Measurements from ENCODE around the gene INO80D. TPM values are rescaled to one million over a fixed set of nuclear protein-coding genes. Genes with fewer than 3 reads are reported as not detected.
A peak's percentile ranks its signal among the peaks of the same experiment; 100 is the strongest.
"Not testable (repeated sequence)": the region's sequence is repeated elsewhere in the genome, so short reads cannot be mapped to it uniquely, and the experiment has no call there.

INO80D gene, protein sequence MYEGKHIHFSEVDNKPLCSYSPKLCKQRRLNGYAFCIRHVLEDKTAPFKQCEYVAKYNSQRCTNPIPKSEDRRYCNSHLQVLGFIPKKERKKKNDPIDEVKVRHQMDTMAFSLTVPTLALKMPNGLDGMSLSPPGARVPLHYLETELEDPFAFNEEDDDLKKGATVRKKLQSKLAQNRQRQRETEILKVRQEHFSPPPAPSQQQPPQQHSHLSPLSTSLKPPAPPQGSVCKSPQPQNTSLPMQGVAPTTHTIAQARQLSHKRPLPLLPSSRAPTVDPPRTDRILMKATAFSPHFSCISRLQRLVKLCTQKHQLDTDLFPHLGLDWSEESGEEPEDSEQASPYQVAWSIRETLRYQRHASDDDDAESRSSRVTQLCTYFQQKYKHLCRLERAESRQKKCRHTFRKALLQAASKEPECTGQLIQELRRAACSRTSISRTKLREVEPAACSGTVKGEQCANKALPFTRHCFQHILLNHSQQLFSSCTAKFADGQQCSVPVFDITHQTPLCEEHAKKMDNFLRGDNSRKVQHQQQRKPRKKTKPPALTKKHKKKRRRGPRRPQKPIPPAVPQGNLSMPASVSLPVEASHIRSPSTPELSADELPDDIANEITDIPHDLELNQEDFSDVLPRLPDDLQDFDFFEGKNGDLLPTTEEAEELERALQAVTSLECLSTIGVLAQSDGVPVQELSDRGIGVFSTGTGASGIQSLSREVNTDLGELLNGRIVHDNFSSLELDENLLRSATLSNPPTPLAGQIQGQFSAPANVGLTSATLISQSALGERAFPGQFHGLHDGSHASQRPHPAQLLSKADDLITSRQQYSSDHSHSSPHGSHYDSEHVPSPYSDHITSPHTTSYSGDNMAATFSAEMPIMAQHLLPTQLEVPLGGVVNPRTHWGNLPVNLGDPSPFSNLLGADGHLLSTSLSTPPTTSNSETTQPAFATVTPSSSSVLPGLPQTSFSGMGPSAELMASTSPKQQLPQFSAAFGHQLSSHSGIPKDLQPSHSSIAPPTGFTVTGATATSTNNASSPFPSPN
- 10 to 100 TPM; 59.6 to 64.7 (median 63.9) TPM for total RNA-seq
- 30.6 TPM for total RNA-seq (2013)

GRCh38 chr2:206085742-206086445 lies at the start of gene INO80D:
TSS of gene INO80D (minus strand) at chr2:206086174. CDS start at chr2:206063016, 23,158 bp downstream.
- under 1% methylated on average over 37 of the region's 39 CpGs for WGBS (ENCODE audit: insufficient coverage)
- no peaks in the 10 kb centered on the region for H3K36me3 Mint-ChIP-seq
- ATAC-seq (peak; percentile 90 to 95 (median 91)), DNase-seq (peak; percentile 76 to 91)
- Histone ChIP-seq H3K27me3 (ENCODE audit: control insufficient read depth, insufficient read depth, low read length) (no peaks in the 10 kb centered on the region), H3K4me1 (ENCODE audit: control insufficient read depth, insufficient read depth, low read length) (peaks cover 18% of the 10 kb centered on the region), H3K27ac (ENCODE audit: low read length) (peak within 1 kb of the TSS; percentile 100), H3K9me3 (ENCODE audit: control insufficient read depth, insufficient read depth, low read length) (no peaks in the 10 kb centered on the region), H3K36me3 (ENCODE audit: control insufficient read depth, insufficient read depth, low read length) (peaks cover 8% of the 10 kb centered on the region), H3K4me3 (ENCODE audit: low read length) (peak within 1 kb of the TSS; percentile 99)
- peak; percentile 55 for TF ChIP-seq CTCF (IDR thresholded peaks at IDR 0.05)
- H3K9me3 Mint-ChIP-seq: no peaks in the 10 kb centered on the region
- H3K27me3 Mint-ChIP-seq (ENCODE audit: low read depth in 2 of 2): no peaks in the 10 kb centered on the region
- peak within 1 kb of the TSS; percentile 99 for H3K4me3 Mint-ChIP-seq
- intact Hi-C loops (cut with micrococcal nuclease): loop anchor here (1.0 kb wide), 1 partner anchor 73 kb away; the partner anchor contains the start of genes EEF1B2 and NDUFS1
- peak within 1 kb of the TSS; percentile 99 for H3K27ac Mint-ChIP-seq
- H3K4me1 Mint-ChIP-seq: peaks cover 27 to 31% of the 10 kb centered on the region in 2 donors

- Mint-ChIP-seq H3K27ac (no peak overlapping the region), H3K9me3 (no peaks in the 10 kb centered on the region), H3K4me1 (no peaks in the 10 kb centered on the region), H3K27me3 (ENCODE audit: low read depth in 2 of 2) (no peaks in the 10 kb centered on the region), H3K36me3 (peaks cover 6% of the 10 kb centered on the region), H3K4me3 (no peak overlapping the region)
- intact Hi-C loops (cut with micrococcal nuclease): no loop called here
- ATAC-seq (no peak), DNase-seq (peak in 1 of 2 donors; percentile 5)
- peaks cover 72% of the 10 kb centered on the region for H3K36me3 ChIP-seq (ENCODE audit: control insufficient read depth, insufficient read depth, low read length)
- no peaks in the 10 kb centered on the region for H3K4me1 ChIP-seq (ENCODE audit: control insufficient read depth, insufficient read depth, low read length)
- TF ChIP-seq CTCF (IDR thresholded peaks at IDR 0.05): no peak
- no peak overlapping the region for H3K27ac ChIP-seq (ENCODE audit: low read length)
- no peaks in the 10 kb centered on the region for H3K9me3 ChIP-seq (ENCODE audit: control insufficient read depth, insufficient read depth, low read length)
- no peak overlapping the region for H3K4me3 ChIP-seq (ENCODE audit: low read length)
- no peaks in the 10 kb centered on the region for H3K27me3 ChIP-seq (ENCODE audit: control insufficient read depth, insufficient read depth, low read length)
Measured at GRCh38 chr2:206127656-206128055, 41.7 kb upstream of the INO80D start.

DNA sequence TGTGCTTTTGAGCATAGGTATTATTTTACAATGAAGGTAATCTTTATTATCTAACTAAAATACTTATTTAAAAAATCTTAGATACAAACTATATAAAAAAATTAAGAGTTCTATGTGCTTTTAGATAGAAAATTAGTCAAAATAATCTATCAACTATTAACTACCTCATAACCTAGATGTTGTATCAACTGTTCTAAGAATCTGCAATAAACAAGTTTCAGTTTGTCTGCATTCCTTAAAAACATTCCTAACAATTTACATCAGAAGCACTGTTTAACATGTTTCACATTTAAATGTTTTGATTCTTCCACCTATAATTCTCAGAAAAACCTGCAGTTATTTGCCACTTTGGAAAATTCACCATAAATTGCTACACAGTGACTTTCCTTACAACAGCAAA lies 39.9 kb upstream of the INO80D start:
- H3K27me3 Mint-ChIP-seq (ENCODE audit: low read depth in 2 of 2): no peaks in the 10 kb centered on the region
- H3K9me3 Mint-ChIP-seq: no peaks in the 10 kb centered on the region
- no peak overlapping the region for H3K27ac Mint-ChIP-seq
- Histone ChIP-seq H3K9me3 (ENCODE audit: control insufficient read depth, insufficient read depth, low read length) (no peaks in the 10 kb centered on the region), H3K27me3 (ENCODE audit: control insufficient read depth, insufficient read depth, low read length) (no peaks in the 10 kb centered on the region), H3K27ac (ENCODE audit: low read length) (no peak overlapping the region), H3K36me3 (ENCODE audit: control insufficient read depth, insufficient read depth, low read length) (peaks cover 71% of the 10 kb centered on the region), H3K4me1 (ENCODE audit: control insufficient read depth, insufficient read depth, low read length) (no peaks in the 10 kb centered on the region), H3K4me3 (ENCODE audit: low read length) (no peak overlapping the region)
- no peak for ATAC-seq
- intact Hi-C loops (cut with micrococcal nuclease): no loop called here
- no peak for DNase-seq
- H3K4me3 Mint-ChIP-seq: no peak overlapping the region
- TF ChIP-seq CTCF (IDR thresholded peaks at IDR 0.05): no peak
- H3K36me3 Mint-ChIP-seq: peaks cover 16% of the 10 kb centered on the region
- H3K4me1 Mint-ChIP-seq: no peaks in the 10 kb centered on the region

DNA sequence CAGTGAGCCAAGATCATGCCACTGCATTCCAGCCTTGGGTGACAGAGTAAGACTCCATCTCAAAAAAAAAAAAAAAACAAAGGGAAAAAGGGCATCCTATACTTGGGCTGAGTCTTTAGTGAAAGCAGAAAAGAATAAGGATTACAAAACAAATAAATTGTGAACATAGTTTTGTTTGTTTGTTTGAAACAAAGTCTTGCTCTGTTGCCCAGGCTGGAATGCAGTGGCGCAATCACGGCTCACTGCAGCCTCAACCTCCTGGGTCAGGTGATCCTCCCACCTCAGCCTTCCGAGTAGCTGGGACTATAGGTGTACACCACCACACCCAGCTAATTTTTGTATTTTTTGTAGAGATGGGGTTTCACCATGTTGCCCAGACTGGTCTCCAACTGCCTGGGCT lies 36.6 kb upstream of the INO80D start:
- peaks cover 54% of the 10 kb centered on the region for H3K36me3 ChIP-seq (ENCODE audit: control insufficient read depth, insufficient read depth, low read length)
- H3K27me3 Mint-ChIP-seq (ENCODE audit: low read depth in 2 of 2); intact Hi-C loops (cut with micrococcal nuclease); H3K27ac ChIP-seq (ENCODE audit: low read length); H3K27ac Mint-ChIP-seq; H3K4me1 Mint-ChIP-seq; H3K4me1 ChIP-seq (ENCODE audit: control insufficient read depth, insufficient read depth, low read length); H3K9me3 Mint-ChIP-seq; DNase-seq; H3K9me3 ChIP-seq (ENCODE audit: control insufficient read depth, insufficient read depth, low read length); H3K4me3 ChIP-seq (ENCODE audit: low read length); ATAC-seq; H3K4me3 Mint-ChIP-seq; H3K27me3 ChIP-seq (ENCODE audit: control insufficient read depth, insufficient read depth, low read length): not testable (repeated sequence)
- peaks cover 29% of the 10 kb centered on the region for H3K36me3 Mint-ChIP-seq
- WGBS (ENCODE audit: insufficient coverage): 78% methylated on average over 2 of the region's 3 CpGs

All from natural killer cell (primary cell).